ENCODE results near the gene TSHZ2. TPM values are rescaled to one million over a fixed set of nuclear protein-coding genes. Genes with fewer than 3 reads are reported as not detected.

The TSHZ2 gene
- total RNA-seq, 1 donor from 2014 or later: 11.8 TPM

- DNase-seq: no peak
These were observed 281.5 kb downstream of the TSHZ2 start for GRCh38 chr20:53253668-53254067.

DNA sequence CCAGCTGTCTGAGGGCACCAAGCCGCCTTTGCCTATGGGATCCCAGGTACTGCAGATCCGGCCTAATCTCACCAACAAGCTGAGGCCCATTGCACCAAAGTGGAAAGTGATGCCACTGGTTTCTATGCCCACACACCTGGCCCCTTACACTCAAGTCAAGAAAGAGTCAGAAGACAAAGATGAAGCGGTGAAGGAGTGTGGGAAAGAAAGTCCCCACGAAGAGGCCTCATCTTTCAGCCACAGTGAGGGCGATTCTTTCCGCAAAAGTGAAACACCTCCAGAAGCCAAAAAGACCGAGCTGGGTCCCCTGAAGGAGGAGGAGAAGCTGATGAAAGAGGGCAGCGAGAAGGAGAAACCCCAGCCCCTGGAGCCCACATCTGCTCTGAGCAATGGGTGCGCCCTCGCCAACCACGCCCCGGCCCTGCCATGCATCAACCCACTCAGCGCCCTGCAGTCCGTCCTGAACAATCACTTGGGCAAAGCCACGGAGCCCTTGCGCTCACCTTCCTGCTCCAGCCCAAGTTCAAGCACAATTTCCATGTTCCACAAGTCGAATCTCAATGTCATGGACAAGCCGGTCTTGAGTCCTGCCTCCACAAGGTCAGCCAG is 283.0 kb downstream of the TSHZ2 start:
- no peak for DNase-seq

DNA sequence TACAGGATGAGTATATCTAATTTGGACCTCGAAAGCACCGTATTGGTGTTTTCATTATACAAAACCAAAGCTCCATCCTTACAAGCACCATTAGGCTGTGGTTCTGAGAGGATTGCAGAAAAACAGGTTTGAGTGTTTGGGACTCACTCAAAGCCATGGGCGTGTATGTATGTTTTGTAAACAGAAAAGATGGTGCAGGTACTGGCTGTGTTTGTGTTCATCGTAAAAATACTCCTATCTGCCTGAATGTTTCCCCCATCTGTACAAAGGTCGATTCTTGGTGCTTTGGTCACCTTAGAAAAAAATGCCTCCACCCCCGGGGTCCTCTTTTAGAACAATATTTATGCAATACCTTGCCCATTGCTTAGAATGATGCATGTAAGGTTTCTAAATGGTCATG is 286.6 kb downstream of the TSHZ2 start:
- no peak for DNase-seq

- no peak for DNase-seq
These were observed 288.0 kb downstream of the TSHZ2 start for GRCh38 chr20:53260168-53260567.

- DNase-seq: no peak
These were observed 288.4 kb downstream of the TSHZ2 start for GRCh38 chr20:53260591-53260990.

DNA sequence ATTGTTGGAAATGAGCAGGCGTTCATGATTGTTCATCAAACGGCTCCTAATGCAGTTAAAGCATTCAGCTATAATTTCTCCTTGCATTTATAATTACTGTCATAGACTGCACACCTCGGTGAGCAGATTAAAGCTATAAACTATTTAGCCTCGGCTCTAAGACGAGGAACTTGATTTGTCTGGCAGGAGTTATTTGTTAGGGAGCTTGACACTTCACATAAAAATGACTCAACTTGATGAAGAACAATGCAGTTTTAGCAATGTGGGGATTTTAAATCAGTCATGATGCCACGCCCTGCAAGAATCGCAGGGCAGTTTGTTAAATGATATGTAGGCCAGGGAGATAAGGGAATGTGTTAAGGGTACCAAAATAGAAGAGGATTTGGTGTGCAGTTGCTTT is 290.2 kb downstream of the TSHZ2 start:
- DNase-seq: no peak

- DNase-seq: no peak
These were observed 291.6 kb downstream of the TSHZ2 start for GRCh38 chr20:53263554-53264438.

DNA sequence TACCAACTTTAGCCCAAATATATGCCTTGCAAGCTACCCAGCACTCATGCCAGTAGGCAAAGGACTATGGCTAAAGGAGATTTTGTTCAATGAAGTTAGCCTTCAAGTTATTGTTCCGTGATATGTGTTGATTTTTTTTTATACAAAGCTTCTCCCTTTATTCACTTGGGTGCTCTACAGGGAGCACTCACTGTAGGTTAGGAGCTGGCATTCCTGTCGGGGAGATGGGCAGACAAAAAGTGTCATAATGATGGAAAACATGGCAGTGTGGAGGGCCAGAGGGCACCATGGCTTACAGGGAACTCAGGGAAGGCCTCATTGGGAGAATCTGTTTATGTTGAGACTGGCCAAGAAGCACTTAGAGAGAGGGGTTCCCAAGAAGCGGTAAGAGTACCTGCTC is 292.4 kb downstream of the TSHZ2 start:
- DNase-seq: no peak

DNA sequence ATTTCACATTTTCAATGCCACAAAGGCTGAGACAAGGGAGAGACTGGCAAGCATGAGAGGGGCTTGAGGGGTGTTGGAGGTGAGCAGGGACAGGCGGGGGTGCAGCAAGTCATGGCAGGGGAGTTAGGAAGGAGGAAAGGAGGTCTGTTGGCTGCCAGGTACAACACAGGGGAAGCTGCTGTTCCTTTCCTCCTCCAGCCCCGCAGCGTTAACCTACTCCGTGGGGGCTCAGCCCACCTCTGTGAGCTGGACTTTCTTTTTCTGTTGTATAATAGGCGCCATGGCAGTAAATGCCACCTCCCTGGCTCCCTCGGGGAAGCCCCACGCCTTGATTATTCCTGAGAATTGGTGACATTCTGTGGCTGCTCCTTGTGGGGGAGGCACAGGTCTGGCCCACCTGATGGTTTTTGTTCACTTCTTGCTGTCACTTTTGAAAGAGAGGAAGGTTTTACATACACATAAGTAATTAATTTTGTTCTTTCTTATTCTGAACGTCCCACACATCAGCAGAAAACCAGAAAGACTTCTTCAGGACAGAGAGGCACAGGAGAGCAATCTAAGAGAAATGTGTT is 293.2 kb downstream of the TSHZ2 start:
- DNase-seq: no peak

- no peak for DNase-seq
These were observed 297.2 kb downstream of the TSHZ2 start for GRCh38 chr20:53269380-53269779.

DNA sequence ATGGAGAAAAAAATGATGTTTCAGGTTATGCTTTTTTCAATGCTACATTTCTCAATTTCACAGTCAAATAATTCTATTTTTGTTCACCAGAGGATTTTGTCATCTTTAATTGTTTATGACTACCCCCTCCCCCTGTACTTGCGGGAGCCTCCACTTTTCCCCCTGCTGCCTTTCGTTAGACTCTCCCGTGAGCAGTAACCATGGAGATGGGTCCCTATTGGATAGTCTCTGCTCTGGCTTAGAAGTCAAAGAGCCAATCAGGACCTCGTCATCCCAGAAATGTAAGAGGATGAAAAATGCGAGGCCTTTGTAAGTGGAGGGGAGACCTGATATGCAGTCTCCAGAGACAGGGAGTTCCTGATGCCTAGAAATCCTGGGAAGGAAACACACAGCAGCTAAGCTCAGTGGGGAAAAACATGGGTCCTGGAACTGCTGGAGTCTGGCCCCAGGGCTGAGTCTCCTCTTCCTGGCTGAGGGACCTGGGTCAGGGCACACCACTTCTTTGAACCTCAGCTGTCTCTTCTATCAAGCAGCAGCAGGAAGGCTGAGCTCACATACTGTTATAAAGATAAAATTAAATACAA is 298.7 kb downstream of the TSHZ2 start:
- peak; percentile 24 for DNase-seq

- no peak for DNase-seq
These were observed 302.2 kb downstream of the TSHZ2 start for GRCh38 chr20:53274365-53274764.

GRCh38 chr20:53274807-53275206 is 302.6 kb downstream of the TSHZ2 start:
- DNase-seq: no peak

GRCh38 chr20:53276143-53276542 is 304.0 kb downstream of the TSHZ2 start:
- peak; percentile 79 for DNase-seq

DNA sequence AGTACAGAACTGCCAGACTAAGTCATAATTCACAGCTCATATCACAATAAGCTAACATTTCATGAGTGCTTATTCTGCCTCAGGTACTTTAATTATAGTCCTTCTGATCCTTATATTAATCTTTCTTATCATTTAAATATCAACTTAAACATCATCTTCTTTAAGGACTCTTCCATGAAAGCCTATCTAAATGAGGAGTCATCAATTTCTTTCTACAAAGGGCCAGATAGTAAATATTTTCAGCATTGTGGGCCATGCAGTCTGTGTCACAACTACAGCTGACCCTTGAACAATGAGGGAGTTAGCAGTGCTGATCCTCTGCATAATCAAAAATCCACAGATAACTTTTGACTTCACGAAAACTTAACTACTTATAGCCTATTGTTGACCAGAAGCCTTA is 306.4 kb downstream of the TSHZ2 start:
- no peak for DNase-seq

DNA sequence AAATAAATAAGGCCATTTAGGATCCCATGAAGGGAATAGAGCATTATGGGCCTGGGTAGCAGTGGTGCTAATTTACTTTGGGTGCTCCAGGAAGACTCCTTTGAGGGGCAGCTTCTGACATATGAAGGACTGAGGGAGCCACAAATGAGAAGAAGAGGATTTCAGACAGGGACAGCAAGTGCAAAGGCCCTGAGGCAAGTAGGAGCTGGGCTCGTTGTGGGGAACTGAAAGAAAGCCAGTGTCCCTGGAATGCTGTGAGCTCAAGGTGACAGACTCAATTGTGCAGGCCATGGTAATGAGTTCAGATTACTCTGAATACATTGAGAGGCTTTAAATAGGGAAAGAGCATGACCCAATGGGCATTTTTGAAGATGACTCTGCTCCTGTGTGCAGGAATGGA is 307.6 kb downstream of the TSHZ2 start:
- no peak for DNase-seq

GRCh38 chr20:53281557-53282117 is 309.5 kb downstream of the TSHZ2 start:
- DNase-seq: no peak

DNA sequence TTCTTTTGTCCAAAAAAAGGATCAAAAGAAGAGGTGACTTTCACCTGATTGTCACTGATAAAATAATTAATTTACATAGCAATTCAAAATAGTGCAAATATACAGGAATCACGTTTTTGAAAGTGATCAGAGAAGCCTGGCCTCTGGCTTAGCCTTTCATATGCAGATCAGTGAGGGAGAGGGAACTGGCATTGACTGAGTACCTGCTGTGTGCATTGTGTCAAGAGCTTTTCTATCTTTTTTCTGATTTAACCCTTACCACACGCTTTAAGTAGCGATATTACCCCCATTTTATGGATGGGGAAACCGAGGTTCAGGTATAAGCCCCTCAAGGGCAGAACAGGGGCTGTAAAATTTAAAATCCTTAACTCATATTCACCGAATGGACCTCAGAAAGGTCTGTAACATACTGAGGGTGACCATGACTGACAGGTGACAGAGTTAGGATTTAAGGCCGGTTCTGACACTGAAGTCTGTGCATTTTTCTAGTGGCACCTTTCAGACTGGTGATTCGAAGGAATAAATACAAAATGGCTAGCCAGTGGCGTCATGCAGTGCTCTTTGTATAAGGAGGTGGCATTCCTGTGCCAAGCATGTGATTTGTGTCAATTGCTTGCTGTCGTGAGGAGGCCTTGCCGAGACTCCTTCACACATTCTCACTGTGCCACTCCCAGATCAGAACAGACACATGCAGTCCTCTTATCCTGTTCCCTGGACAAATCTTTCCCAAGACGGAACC is 310.2 kb downstream of the TSHZ2 start:
- DNase-seq: no peak

DNA sequence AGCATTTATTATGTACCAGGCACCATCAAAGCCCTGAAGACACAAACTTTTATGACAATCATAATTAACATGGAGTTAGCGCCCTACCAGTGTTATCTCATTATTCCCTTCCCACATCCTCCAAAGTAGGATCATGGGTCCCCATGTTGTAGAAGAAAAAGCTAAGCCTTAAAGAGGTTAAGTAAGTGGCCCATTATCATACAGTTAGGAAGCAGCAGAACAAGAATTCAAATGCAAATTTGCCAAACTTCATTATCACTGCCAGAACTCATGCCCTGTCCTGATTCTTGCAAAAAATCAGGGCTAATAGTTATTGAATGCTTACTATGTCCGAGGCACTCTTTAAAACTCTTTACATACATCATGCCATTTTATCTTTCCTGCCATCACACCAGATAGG is 310.9 kb downstream of the TSHZ2 start:
- no peak for DNase-seq

GRCh38 chr20:53283597-53283996 is 311.4 kb downstream of the TSHZ2 start:
- no peak for DNase-seq

DNA sequence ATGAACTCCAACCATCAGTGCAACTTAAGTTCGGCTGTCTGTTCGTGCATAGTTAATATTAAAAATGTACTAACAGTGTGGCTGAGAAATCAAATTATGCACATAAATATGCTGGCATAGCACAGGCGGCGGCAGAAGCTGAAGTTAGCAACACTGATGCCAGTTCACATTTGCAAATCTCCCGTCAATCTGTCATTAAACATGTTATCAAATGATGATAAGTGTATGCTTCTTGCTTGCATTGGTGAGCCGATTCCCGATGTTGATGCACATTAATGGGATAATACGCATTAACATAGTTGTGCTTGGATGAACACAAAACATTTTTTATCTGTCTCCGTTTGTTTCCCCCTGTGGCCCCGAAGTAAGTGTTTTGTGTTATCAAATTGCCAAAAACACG is 312.1 kb downstream of the TSHZ2 start:
- DNase-seq: no peak

GRCh38 chr20:53284696-53285095 is 312.5 kb downstream of the TSHZ2 start:
- DNase-seq: no peak

Data from tongue (tissue), 2 donors.